ENCODE data around the gene TFDP2. TPM values are rescaled to one million over a fixed set of nuclear protein-coding genes. Genes with fewer than 3 reads are reported as not detected.
"Not testable (repeated sequence)": the region's sequence is repeated elsewhere in the genome, so short reads cannot be mapped to it uniquely, and the experiment has no call there.

TFDP2 gene
- total RNA-seq, 1 donor: 28.5 TPM

DNA sequence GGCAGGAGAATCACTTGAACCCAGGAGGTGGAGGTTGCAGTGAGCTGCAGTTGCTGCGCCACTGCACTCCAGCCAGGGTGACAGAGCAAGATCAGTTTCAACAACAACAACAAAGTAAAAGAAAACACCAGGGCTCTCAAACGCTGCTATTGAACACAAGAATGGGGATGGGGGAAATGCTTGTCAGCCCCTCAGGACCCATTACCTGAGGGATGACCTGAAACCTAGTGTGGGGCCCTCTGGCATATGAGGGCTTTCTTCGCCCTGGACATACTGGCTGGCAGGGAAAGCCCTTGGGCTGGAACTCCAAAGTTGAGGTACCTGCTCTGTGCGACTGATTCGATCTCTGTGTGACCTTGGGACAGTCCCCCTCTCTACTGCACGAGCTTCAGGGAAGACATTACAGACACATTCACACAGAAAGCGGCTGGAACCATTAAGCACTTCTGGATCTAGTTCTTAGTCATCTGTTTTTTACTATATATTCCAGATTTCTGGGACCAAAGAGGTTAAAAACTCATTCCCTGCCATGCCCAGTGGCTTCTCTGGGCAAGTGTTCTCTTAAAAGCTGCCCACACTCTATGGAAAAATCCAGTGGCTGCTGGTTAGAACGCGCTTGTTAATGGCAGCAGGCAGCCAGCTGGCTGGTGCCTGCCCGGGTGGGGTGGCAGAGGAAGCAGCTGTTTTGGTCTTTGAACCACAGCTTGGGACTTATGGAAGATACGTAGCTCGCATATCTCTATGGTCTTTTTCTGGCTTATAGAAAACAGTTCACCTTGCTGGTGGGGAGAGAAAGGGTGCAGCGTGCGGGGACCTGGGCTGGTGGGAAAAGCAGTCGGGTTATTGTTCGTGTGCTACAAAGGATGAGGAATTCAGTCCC lies 215.7 kb downstream of the TFDP2 start:
- no peak overlapping the region for H3K4me3 ChIP-seq (ENCODE audit: low read depth, low read length)
- TF ChIP-seq, protein P1, sequence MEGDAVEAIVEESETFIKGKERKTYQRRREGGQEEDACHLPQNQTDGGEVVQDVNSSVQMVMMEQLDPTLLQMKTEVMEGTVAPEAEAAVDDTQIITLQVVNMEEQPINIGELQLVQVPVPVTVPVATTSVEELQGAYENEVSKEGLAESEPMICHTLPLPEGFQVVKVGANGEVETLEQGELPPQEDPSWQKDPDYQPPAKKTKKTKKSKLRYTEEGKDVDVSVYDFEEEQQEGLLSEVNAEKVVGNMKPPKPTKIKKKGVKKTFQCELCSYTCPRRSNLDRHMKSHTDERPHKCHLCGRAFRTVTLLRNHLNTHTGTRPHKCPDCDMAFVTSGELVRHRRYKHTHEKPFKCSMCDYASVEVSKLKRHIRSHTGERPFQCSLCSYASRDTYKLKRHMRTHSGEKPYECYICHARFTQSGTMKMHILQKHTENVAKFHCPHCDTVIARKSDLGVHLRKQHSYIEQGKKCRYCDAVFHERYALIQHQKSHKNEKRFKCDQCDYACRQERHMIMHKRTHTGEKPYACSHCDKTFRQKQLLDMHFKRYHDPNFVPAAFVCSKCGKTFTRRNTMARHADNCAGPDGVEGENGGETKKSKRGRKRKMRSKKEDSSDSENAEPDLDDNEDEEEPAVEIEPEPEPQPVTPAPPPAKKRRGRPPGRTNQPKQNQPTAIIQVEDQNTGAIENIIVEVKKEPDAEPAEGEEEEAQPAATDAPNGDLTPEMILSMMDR (IDR thresholded peaks at IDR 0.05; ENCODE audit: insufficient read depth, low read length): no peak
- no peak for DNase-seq (ENCODE audit: low read depth)

DNA sequence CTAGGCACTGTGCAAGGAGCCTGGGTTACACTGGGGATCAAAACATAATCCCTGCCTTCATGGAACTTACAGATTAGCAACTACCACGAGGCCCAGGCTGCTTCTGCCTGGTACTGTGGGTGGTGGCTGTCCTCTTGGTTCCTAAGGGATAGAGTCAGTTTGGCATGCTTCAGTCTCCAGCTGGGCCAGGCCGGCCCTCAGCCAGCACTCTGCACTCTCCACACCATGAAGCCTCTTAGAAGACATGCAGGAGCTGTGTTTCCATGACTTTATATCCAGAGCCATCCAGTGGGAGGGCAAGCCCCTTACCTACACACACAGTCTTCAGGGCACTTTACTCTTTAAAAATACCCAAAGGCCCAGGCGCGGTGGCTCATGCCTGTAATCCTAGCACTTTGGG lies 218.5 kb downstream of the TFDP2 start:
- no peak for DNase-seq (ENCODE audit: low read depth)

DNA sequence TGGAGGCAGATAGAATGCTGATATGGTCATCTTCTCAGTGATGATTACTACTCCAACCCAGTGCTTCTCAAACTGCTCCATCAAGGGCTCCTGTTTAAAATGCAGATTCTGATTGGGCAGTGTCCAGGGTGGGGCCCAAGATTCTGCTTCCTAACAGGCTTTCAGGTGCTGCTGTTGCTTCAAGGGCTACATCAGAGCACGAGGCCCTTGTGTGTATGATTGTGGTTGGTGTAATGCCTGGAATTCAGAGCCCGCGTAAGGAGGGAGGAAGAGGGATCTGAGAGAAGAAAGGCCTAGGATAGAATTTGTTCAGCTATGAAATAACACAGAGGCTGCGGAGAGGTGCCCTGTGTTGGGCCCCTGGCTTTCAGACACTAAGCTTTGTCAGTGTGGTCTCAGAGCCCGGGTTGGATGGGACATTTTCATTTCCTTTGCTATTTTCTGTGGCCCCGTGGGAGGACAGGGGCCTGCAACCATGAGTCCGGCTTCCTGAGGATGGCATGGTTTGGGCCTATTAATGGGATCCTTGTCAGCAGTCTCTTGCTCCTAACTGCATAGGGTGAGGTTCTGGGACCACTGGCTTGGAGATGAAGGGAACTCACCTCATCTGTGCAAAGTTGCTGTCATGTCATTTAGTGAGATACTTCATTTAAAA lies 219.9 kb downstream of the TFDP2 start:
- H3K4me3 ChIP-seq (ENCODE audit: low read depth, low read length): no peak overlapping the region
- DNase-seq (ENCODE audit: low read depth): no peak
- TF ChIP-seq, protein P1 (IDR thresholded peaks at IDR 0.05; ENCODE audit: insufficient read depth, low read length): no peak

More for the DNA sequence above, 218.5 kb downstream of the TFDP2 start:
- H3K4me3 ChIP-seq (ENCODE audit: low read depth, low read length): no peak overlapping the region
- TF ChIP-seq, protein P1 (IDR thresholded peaks at IDR 0.05; ENCODE audit: insufficient read depth, low read length): no peak

DNA sequence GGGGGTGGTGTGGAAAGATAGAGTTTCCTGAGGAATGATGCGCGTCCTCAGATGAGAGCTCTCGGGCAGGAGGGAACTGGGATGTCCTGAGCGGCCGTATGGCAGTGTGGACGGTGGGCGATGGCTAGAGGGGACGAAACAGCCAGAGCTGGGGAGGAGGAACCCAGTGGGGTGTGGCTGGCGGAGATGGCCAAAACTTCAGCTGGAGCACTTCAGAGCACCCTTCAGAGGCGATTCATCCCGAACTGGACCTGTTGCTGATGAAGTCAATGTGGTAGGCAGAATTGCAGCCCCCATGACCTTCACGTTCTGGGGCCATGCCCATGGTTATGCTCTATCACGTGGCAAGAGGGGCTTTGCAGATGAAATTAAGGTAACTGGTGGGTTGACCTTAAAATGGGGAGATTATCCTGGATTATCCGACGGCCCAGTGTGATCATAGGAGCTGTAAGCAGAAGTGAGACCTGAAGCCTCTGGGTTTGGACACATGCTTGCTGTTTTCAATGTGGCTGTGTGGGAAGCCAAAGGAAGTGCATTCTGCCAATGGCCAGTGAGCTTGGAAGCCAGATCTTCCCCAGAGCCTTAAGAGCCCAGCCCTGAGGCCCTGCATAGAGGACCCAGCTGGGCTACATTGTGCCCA lies 220.6 kb downstream of the TFDP2 start:
- DNase-seq (ENCODE audit: low read depth): no peak
- H3K4me3 ChIP-seq (ENCODE audit: low read depth, low read length): no peak overlapping the region
- TF ChIP-seq, protein P1 (IDR thresholded peaks at IDR 0.05; ENCODE audit: insufficient read depth, low read length): no peak

DNA sequence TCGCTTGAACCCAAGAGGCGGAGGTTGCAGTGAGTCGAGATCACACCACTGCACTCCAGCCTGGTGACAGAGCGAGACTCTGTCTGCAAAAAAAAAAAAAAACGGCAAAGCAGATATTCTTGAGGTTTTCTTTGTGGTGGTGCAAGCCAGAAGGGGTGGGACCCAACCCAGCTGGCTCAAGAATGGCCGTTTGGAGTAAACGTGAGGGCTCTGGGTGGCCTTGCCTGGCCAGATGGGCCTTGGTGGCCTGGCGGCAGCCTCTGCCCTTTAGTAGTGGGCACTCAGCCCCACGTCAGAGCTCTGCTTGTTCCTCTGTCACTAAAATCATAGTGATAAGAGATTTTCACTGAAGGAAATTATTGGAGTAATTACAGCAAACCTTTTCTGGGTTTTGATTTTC lies 222.4 kb downstream of the TFDP2 start:
- DNase-seq (ENCODE audit: low read depth): no peak
- H3K4me3 ChIP-seq (ENCODE audit: low read depth, low read length): no peak overlapping the region
- TF ChIP-seq, protein P1 (IDR thresholded peaks at IDR 0.05; ENCODE audit: insufficient read depth, low read length): no peak

DNA sequence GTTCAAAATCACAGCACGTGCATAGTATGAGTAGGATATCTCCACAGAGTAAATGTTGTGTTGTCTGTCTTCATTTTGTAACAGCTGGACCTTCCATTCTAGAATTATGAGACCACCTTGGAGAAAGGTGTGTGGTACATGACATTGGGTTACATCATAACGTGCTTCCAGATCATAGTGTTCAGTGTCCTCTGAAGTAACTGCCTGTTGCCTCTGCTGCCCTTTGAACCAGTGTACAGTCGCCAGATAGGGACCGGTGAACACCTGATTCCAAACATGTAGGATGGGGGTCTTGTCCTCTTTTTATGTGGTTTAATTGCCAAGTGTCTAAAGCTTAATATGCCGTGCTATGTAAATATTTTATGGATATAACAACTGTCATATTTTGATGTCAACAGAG lies 223.7 kb downstream of the TFDP2 start:
- not testable (repeated sequence) for DNase-seq (ENCODE audit: low read depth); H3K4me3 ChIP-seq (ENCODE audit: low read depth, low read length)

DNA sequence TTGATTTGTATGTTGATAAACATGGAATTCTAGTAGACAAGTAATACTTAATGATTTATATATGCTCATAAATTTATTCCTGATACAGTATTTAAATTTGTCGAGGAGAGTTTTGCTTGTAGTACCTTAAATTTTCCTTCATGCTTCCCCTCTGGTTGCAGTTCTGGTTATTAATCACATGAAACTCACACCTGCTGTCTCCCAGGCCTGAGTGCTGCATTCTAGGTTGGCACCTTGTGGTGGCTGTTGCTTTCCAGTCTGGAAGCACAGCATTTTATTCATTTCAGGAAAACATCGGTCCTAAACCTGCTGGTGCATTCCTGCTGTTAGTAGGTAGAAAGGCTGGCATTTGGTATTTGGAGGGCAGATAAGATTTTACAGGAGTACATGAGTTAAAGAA lies 228.0 kb downstream of the TFDP2 start:
- DNase-seq (ENCODE audit: low read depth): no peak
- TF ChIP-seq, protein P1 (IDR thresholded peaks at IDR 0.05; ENCODE audit: insufficient read depth, low read length): no peak
- H3K4me3 ChIP-seq (ENCODE audit: low read depth, low read length): no peak overlapping the region
